Measurements from ENCODE around the gene MRPL58.

- TF ChIP-seq EZH2 (IDR thresholded peaks at IDR 0.05; ENCODE audit: borderline replicate concordance, control insufficient read depth, low read depth, low read length) (no peak), CTCF (IDR thresholded peaks at IDR 0.05 in 2 of 3, conservative IDR thresholded peaks at IDR 0.05 in 1 of 3; ENCODE audit: control insufficient read depth in 2 of 3, extremely low read depth in 1 of 3, insufficient read depth in 1 of 3, low read depth in 3 of 3, low read length in 3 of 3) (no peak), BCLAF1 (IDR thresholded peaks at IDR 0.05) (no peak), RFX5 (IDR thresholded peaks at IDR 0.05; ENCODE audit: low read depth, low read length) (no peak), EED (IDR thresholded peaks at IDR 0.05; ENCODE audit: low read depth) (no peak), SMC3 (IDR thresholded peaks at IDR 0.05; ENCODE audit: borderline replicate concordance, low read length) (no peak), EGR1 (IDR thresholded peaks at IDR 0.05; ENCODE audit: borderline replicate concordance in 1 of 2, low read depth in 2 of 2, low read length in 2 of 2) (peak in 1 of 2 experiments; percentile 43; a peak in 1 of 3 replicates), SMAD1 (IDR thresholded peaks at IDR 0.05; ENCODE audit: low read depth, partially characterized antibody) (no peak), MAX (IDR thresholded peaks at IDR 0.05; ENCODE audit: low read depth, low read length) (no peak), POLR2AphosphoS5 (IDR thresholded peaks at IDR 0.05; ENCODE audit: low read length) (no peak)
These were observed 40.1 kb upstream of the MRPL58 start, which contains the start of gene HID1 for GRCh38 chr17:74972107-74972972.

Measured in GM12878 (cell line).